Caco-2 (cell line): ENCODE measurements around the gene ENO3. TPM values are rescaled to one million over a fixed set of nuclear protein-coding genes. Genes with fewer than 3 reads are reported as not detected.

Experiments used
- BruUV-seq: library from RNA; stranded (reverse); fragments of 400-500 nt; replicated peaks from 2 replicates; lab custom pipeline; 2021; lab: Mats Ljungman, UMichigan
- CTCF ChIA-PET: fragments of 300-600 bp; sonication (Branson Sonifier 250); formaldehyde crosslinking; loops from one replicate; lab custom pipeline; 2022; ENCODE audit warnings: antibody characterized with exemption; lab: Charles Lee
- POLR2A ChIA-PET: fragments of 300-600 bp; sonication (Branson Sonifier 250); formaldehyde crosslinking; loops from one replicate; lab custom pipeline; 2022; ENCODE audit warnings: antibody characterized with exemption; lab: Charles Lee
- DNase-seq, 2 experiments: peaks; one replicate each; pipeline versions ENCODE4 v3.0.0 to v3.0.0-alpha.2; 2020 to 2022
- H3K27me3 ChIP-seq: replicated peaks from 2 replicates; pipeline ENCODE4 v1.6.0; 2011; ENCODE audit warnings: low read length; ENCODE audit not compliant: control insufficient read depth, insufficient read depth
- H3K36me3 ChIP-seq: 2 replicates; pipeline ENCODE4 v1.5.1; 2011; ENCODE audit warnings: low read length; ENCODE audit not compliant: control insufficient read depth, insufficient read depth
- H3K4me1 ChIP-seq: fragments of 250-450 bp; sonication (Bioruptor Pico); 2 replicates; pipeline ENCODE4 v1.5.1; 2020; ENCODE audit warnings: mild to moderate bottlenecking
- H3K4me3 ChIP-seq: 2 replicates; pipeline ENCODE4 v1.5.1; 2011; ENCODE audit warnings: low read depth, mild to moderate bottlenecking, control low read depth, low read length
- H3K9me3 ChIP-seq: fragments of 250-450 bp; sonication (Bioruptor Pico); 2 replicates; pipeline ENCODE4 v1.5.1; 2020; ENCODE audit warnings: mild to moderate bottlenecking, moderate library complexity
- H3K27ac Mint-ChIP-seq: one replicate; pipeline ENCODE4 v1.8.0; 2022; ENCODE audit warnings: mixed read lengths; ENCODE audit not compliant: unreplicated experiment
- H3K27me3 Mint-ChIP-seq: one replicate; pipeline ENCODE4 v1.8.0; 2022; ENCODE audit warnings: mixed read lengths; ENCODE audit not compliant: insufficient read depth, unreplicated experiment
- H3K36me3 Mint-ChIP-seq: one replicate; pipeline ENCODE4 v1.8.0; 2022; ENCODE audit warnings: mild to moderate bottlenecking, mixed read lengths; ENCODE audit not compliant: insufficient read depth, unreplicated experiment
- H3K4me1 Mint-ChIP-seq: one replicate; pipeline ENCODE4 v1.8.0; 2022; ENCODE audit warnings: low read depth, mixed read lengths; ENCODE audit not compliant: unreplicated experiment
- H3K4me3 Mint-ChIP-seq: one replicate; pipeline ENCODE4 v1.8.0; 2022; ENCODE audit warnings: mild to moderate bottlenecking, moderate library complexity, mixed read lengths; ENCODE audit not compliant: unreplicated experiment
- H3K9me3 Mint-ChIP-seq: one replicate; pipeline ENCODE4 v1.8.0; 2022; ENCODE audit warnings: mixed read lengths; ENCODE audit not compliant: unreplicated experiment
- intact Hi-C: fragments of 100-400 bp; cut with micrococcal nuclease; formaldehyde crosslinking; loops from one replicate; pipeline ENCODE4 v1.10.0; 2022; ENCODE audit not compliant: unreplicated experiment
- total RNA-seq: library from RNA; stranded (reverse); gene quantifications from 2 replicates; pipeline ENCODE4 v1.2.3, GENCODE V29; 2022
- TF ChIP-seq, protein P1 (sequence below), 2 experiments: fragments of 200-600 bp in 1 of 2; IDR thresholded peaks; 1 replicate in 1 of 2; 2 replicates in 1 of 2; pipeline versions ENCODE4 v1.5.1 to v1.8.0; 2011 to 2022; ENCODE audit warnings: antibody characterized with exemption in 1 of 2, control low read depth in 1 of 2, inconsistent platforms in 1 of 2, low read depth in 1 of 2, low read length in 1 of 2, mild to moderate bottlenecking in 1 of 2, moderate library complexity in 1 of 2; ENCODE audit not compliant: insufficient read depth in 1 of 2, severe bottlenecking in 1 of 2, unreplicated experiment in 1 of 2

ENO3 gene
- total RNA-seq, 1 experiment from 2014 or later: 8.1 TPM

DNA sequence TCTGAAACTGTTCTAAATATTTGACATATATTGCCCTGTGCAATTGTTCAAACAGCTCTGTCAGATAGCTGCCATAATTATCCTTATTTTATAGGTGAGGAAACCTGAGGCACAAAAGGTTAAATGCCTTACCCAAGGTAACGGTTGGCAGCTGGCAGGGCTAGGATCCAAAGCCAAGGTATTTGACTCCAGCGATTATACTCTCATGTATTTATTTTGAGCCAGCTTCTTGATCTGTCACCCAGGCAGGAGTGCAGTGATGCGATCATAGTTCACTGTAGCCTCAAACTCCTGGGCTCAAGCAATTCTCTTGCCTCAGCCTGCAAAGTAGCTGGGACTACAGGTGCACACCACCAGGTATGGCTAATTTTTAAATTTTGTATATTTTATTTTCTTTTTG lies 7.2 kb downstream of the ENO3 start:
- Histone ChIP-seq H3K36me3 (no peaks in the 10 kb centered on the region), H3K4me3 (no peak overlapping the region), H3K9me3 (no peaks in the 10 kb centered on the region), H3K4me1 (no peaks in the 10 kb centered on the region), H3K27me3 (no peaks in the 10 kb centered on the region)
- no peak for DNase-seq
- BruUV-seq: no TSS peak
- no peaks in the 10 kb centered on the region for H3K9me3 Mint-ChIP-seq
- H3K4me1 Mint-ChIP-seq: peaks cover 9% of the 10 kb centered on the region
- intact Hi-C loops: no loop called here
- H3K4me3 Mint-ChIP-seq: no peak overlapping the region
- no peaks in the 10 kb centered on the region for H3K27me3 Mint-ChIP-seq
- CTCF ChIA-PET: no interaction called here
- H3K27ac Mint-ChIP-seq: no peak overlapping the region
- H3K36me3 Mint-ChIP-seq: peaks cover 11% of the 10 kb centered on the region
- POLR2A ChIA-PET: interaction anchor here (0.6 kb wide), 1 partner anchor 17 kb away, joined by 6 read pairs; no protein-coding TSS in a partner anchor
- TF ChIP-seq, protein P1, sequence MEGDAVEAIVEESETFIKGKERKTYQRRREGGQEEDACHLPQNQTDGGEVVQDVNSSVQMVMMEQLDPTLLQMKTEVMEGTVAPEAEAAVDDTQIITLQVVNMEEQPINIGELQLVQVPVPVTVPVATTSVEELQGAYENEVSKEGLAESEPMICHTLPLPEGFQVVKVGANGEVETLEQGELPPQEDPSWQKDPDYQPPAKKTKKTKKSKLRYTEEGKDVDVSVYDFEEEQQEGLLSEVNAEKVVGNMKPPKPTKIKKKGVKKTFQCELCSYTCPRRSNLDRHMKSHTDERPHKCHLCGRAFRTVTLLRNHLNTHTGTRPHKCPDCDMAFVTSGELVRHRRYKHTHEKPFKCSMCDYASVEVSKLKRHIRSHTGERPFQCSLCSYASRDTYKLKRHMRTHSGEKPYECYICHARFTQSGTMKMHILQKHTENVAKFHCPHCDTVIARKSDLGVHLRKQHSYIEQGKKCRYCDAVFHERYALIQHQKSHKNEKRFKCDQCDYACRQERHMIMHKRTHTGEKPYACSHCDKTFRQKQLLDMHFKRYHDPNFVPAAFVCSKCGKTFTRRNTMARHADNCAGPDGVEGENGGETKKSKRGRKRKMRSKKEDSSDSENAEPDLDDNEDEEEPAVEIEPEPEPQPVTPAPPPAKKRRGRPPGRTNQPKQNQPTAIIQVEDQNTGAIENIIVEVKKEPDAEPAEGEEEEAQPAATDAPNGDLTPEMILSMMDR (IDR thresholded peaks at IDR 0.05; ENCODE audit: insufficient read depth in 1 of 2, low read depth in 1 of 2, low read length in 1 of 2, severe bottlenecking in 1 of 2, unreplicated experiment in 1 of 2): no peak

DNA sequence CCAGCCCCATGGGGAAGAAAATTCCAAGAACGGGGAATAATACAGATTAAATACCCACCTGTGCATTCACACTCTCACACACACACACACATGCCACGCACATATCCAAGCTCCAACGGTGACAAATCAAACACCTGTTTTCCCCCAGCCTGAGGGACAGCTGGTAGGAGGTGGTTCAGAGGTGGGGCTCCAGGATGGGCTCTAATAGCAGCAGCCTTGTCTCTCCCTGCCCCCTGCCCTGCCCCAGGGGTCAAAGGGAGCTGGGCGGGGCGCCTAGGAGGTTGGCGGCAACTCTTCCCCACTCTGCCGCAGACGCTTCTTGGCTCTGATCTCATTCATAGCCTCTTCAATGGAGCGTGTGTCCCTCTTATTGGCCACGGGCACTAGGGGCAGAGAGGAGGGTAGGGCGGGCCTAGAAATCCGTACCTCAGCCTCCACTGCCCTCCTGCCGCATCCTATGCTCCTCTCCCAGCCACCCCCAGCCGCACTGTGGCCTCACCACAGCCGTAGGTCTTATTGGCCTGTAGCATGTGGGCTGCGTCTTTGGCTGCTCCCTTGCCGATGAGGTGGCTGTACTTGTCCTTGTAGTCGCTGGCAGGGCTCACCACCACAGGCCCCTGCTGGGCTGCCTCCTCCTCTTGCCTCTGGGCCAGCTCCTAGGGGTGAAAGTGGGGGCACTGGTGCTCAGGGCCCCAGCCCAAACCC lies 8.5 kb downstream of the ENO3 start:
- TSS peak; percentile 79 for BruUV-seq
- Histone ChIP-seq H3K27me3 (no peaks in the 10 kb centered on the region), H3K4me3 (no peak overlapping the region), H3K9me3 (no peaks in the 10 kb centered on the region), H3K4me1 (no peaks in the 10 kb centered on the region), H3K36me3 (no peaks in the 10 kb centered on the region)
- Mint-ChIP-seq H3K27ac (no peak overlapping the region), H3K27me3 (no peaks in the 10 kb centered on the region), H3K36me3 (peaks cover 11% of the 10 kb centered on the region), H3K4me3 (no peak overlapping the region), H3K9me3 (no peaks in the 10 kb centered on the region), H3K4me1 (peaks cover 9% of the 10 kb centered on the region)
- intact Hi-C loops: no loop called here
- POLR2A ChIA-PET: no interaction called here
- TF ChIP-seq, protein P1 (IDR thresholded peaks at IDR 0.05; ENCODE audit: insufficient read depth in 1 of 2, low read depth in 1 of 2, low read length in 1 of 2, severe bottlenecking in 1 of 2, unreplicated experiment in 1 of 2): no peak
- DNase-seq: no peak
- CTCF ChIA-PET: no interaction called here

DNA sequence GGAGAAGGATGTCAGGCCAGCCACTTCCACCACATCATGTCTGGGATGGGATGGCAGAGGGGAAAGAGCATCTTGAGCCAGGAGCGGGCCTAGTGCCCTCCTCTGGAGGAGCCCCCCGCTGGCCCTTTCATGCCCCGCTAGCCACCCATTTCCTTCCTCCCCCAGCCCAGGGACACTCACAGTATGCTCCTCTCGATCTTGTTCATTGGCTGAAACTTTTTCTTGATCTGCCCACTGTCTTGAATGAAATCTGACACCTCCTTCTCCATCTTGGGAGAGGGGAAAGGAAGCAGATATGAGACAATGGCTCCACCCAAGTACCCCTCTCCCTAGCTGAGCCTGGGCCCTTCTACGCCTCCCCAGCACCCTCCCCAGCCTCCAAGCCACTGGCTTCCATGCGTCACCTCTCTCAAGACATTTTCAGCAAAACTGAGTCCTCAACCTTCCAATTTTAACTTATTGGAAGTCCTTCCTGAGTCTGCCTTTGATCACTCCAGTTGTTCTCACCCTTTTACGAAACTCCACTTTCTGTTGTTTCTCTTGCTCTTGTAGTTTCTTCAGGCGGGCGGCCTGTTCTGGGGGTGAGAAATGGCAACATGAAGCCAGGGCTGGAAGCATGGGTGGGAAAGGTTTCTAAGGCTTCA lies 9.5 kb downstream of the ENO3 start:
- H3K4me1 ChIP-seq: no peaks in the 10 kb centered on the region
- no peaks in the 10 kb centered on the region for H3K27me3 ChIP-seq
- no peak overlapping the region for H3K27ac Mint-ChIP-seq
- ChIA-PET CTCF (no interaction called here), POLR2A (no interaction called here)
- H3K9me3 ChIP-seq: no peaks in the 10 kb centered on the region
- H3K36me3 Mint-ChIP-seq: peaks cover 20% of the 10 kb centered on the region
- no peak overlapping the region for H3K4me3 Mint-ChIP-seq
- H3K4me1 Mint-ChIP-seq: peaks cover 9% of the 10 kb centered on the region
- no peaks in the 10 kb centered on the region for H3K36me3 ChIP-seq
- TF ChIP-seq, protein P1 (IDR thresholded peaks at IDR 0.05; ENCODE audit: insufficient read depth in 1 of 2, low read depth in 1 of 2, low read length in 1 of 2, severe bottlenecking in 1 of 2, unreplicated experiment in 1 of 2): no peak
- BruUV-seq: no TSS peak
- H3K27me3 Mint-ChIP-seq: no peaks in the 10 kb centered on the region
- H3K9me3 Mint-ChIP-seq: no peaks in the 10 kb centered on the region
- intact Hi-C loops: no loop called here
- no peak for DNase-seq
- no peak overlapping the region for H3K4me3 ChIP-seq
